Esophagus muscularis mucosa (tissue), 3 donors: ENCODE results near the gene COX14.

Experiments
- CTCF ChIP-seq, 3 experiments: fragments of 200-600 bp in 2 of 3; fragments of 450-650 bp in 1 of 3; sonication (generic) in 2 of 3; IDR thresholded peaks; one replicate each; pipeline ENCODE4 v1.5.1; 2017 to 2019; ENCODE audit warnings: antibody characterized with exemption in 3 of 3, mild to moderate bottlenecking in 2 of 3, moderate library complexity in 1 of 3
- POLR2A ChIP-seq: fragments of 450-650 bp; IDR thresholded peaks from one replicate; pipeline ENCODE4 v1.6.1; 2017; ENCODE audit warnings: antibody characterized with exemption, moderate library complexity, mild to moderate bottlenecking, low read depth
- POLR2AphosphoS5 ChIP-seq, 2 donors: sonication (generic); formaldehyde crosslinking; IDR thresholded peaks; one replicate each; pipeline ENCODE4 v1.6.1; 2017; ENCODE audit warnings: antibody characterized with exemption in 2 of 2

- no peak for TF ChIP-seq CTCF (IDR thresholded peaks at IDR 0.05)
- TF ChIP-seq POLR2AphosphoS5 (IDR thresholded peaks at IDR 0.05) = no peak
- TF ChIP-seq POLR2A = no peak
These were observed 42.5 kb upstream of the COX14 start for GRCh38 chr12:50069539-50069938.
